NCI-H2029 treated with DMSO at 0.1 percent for 48 hours (cell line): Measurements from ENCODE around the gene MACROD2.

Experiments
- DNase-seq: peaks from one replicate; lab custom pipeline; 2025; lab: John Stamatoyannopoulos, UW

MACROD2 gene

DNA sequence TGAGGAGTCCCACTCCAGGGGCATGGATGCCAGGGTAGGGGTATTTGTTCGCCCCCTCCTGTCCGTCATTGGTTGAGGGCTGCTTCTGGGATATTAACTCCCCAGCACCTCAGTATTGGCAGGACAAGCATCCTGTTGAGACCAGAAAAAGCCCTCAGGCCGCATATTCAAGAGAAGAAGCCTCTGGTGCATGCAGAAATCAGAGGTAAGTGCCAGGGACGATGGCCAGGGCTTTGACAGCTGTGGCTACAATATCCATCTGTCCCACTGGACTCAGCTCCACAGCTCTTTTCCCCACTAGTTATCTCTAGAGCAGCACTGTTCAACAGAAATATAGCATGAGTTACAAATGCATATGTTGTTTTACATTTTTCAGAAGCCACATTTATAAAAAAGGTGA lies 1926.6 kb downstream of the MACROD2 start:
- DNase-seq, result no peak

DNA sequence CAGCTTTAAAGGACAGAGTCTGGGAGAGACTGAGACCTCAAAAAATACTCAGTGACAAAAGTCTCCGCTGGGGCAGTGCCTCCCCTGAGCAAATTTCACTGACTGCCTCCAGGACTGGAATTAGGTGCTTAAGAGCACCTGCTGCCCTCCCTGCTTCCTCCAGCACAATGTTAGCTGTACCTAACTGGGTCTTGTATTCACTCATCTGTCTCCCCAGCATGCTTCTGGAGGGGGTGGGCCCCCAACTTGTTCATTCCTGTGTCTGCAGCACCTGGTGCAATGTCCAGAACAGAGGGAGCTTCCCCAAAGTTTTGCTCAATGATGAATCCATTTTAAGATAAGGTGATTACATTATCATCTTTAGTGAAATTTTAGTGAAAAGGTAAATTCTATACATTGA lies 1927.2 kb downstream of the MACROD2 start:
- DNase-seq, result no peak

DNA sequence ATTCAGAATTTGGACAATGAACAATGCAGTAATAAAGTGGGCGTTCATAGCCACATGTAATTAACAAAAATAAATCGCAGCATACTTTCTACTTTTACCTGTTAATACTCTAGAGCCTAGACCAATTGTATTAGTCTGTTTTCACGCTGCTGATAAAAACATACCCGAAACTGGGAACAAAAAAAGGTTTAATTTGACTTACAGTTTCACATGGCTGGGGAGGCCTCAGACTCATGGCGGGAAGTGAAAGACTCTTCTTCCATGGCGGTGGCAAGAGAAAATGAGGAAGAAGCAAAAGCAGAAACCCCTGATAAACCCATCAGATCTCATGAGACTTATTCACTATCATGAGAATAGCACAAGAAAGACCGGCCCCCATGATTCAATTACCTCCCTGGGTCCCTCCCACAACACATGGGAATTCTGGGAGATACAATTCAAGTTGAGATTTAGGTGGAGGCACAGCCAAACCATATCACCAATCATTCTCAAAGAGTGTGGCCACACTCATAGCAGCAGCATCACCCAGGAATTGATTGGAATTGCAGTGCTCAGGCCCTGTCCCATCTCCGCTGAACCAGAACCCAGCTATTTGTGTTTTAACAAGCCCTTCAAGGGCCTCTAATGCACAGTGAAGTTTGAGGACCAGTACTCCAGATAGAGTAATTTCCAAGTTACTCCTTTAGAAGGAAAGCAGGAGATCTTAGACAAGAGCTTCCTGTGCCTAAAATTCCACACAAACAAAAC lies 1927.9 kb downstream of the MACROD2 start:
- DNase-seq, result no peak

DNA sequence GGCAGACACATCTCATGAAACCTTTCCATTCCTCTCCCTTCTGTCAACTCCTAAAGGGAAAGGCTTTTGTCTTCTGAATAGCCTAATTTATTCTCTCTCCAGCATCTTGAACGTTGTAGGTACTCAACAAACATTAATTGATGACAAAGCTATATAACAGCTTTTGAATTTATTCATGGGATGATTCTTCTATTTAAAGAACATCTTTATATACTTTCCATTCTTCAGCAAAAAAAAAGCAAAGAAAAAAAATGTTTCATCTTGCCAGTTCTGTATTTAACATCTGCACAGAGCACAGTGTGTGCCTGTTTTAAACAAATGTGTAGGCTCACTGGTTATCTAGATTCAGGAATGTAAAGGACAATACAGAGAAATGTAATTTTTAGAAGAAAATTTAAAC lies 1929.2 kb downstream of the MACROD2 start:
- DNase-seq, result no peak

DNA sequence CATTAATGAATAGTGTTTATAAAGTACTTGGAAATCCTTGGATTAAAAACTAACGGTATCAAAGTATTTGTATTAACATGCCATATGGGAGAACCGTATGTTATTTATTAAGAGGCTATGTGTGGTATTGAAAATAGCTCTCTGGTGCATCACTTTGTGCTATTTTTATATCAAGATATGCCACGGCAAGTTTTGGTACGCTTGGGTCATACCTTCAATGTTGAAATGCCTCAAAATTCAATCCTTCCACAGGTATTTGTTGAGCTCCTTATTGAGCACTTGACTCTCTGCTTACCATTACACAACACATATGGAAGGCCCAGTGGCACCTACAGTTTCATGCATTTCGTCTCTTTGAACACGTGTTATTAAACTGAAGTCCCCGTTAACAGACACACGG lies 1930.1 kb downstream of the MACROD2 start:
- DNase-seq, result no peak

DNA sequence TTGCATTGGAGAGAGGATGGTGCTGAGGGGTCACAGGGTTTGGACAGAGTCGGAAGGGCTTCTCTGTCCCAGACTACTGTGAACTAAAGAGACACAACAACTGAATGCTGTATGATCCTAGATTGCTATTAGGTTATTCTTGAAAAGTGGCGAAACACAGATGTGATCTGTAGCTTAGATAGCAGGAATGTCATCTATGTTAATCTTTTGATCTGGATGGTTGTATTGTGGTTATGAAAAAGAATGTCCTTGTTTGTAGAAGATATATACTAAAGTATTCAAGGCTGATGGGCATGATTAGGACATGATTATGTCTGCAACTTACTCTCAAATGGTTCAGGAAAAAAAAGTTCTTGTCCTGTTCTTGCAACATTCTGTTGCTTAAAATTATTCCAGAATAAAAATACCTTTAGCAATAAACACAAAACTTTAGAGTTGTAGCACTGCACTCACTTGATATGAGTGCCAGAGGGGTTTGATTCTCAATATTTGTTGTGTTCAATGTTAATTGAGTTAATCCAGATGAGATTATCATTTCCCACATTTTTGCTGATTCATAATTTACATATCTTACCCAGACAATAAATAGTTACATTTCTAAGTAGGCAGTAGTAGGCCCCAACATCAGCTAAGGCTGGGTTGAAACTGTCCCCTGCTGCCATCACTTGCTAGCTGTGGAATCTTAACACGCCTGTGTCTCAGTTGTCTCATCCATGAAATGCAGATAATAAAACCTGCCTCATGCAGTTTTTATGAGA lies 1932.8 kb downstream of the MACROD2 start:
- no peak for DNase-seq

DNA sequence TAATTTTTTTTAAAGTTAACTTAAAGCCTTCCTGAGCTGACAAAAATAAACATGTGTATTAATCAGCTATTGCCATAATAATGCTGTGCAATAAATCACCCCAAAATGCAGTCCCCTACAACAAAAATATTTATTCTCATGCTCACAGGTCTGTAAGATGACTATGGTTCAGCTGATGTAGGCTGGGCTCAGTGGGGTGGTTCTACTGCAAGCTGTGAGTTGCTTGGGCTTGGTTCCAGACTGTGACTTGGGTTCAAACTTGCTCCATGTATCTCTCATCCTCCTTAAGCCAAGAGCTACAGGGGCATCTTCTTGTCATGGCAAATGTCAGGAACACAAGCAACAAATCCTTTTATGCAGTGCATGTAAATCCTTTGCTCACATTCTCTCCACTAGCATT lies 1933.6 kb downstream of the MACROD2 start:
- DNase-seq, result no peak

DNA sequence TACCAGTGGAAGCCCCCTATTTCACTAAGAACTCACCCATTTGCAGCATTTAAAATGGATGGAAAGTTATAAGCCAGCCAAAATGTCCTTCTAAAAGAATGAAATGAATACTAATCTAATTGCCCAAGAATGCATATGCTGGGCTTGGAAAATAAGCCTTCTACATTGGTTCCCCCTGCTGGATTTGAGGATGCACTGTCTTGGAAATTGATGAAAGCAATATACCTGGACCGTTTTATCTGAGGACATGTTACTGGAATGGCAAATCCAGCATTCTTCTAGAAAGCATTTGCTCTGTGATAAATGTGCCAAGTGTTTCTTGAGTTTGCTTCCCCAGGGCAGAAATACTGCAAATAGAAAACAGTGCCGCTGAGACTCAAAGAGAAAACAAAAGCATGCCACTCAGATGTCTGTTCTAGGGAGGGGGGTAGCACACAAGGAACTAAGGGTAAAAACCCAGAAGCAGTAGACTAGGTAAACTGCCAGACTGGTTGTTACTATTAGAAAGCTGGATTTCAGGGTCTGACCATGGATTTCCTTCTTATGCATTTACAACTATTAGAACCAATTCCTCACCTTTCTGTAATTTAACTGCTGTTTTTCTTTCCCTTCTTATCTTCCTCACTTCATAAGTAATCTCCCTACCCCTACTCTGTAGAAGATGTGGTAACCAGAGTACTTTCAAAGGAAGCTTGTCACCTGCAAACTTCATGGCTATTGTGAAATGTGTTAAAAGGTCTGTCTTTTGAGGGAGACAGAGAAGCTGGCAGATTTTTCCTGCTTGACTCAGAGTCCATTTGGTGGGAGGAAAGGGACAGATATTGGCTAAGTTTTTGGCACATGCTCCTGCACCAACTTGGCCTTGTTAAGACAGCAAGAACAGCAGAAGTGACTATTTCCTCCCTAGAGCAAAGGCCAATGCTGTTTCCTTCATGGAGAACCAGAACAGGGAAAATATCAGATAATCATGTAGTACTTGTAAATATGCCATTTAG lies 1935.3 kb downstream of the MACROD2 start:
- no peak for DNase-seq

DNA sequence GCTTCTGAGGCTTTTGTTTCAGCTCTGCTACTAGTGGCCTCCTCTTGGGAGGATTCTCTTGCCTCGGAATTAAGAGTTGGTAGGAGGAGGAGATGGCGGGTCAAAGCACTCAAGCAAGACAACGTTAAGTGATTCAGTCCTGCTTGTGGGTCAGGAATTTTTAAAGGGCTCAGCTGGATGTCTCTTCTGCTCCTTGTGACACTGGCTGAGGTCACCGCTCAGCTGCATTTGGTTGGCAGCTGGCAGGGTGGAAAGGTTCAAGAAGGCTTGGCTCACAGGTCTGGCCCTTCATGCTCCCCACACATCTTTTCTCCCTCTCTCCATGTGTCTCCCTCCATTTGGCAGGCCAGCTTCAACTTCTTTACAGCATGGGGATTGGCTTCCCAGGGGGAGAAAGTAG lies 1936.6 kb downstream of the MACROD2 start:
- DNase-seq, result no peak

DNA sequence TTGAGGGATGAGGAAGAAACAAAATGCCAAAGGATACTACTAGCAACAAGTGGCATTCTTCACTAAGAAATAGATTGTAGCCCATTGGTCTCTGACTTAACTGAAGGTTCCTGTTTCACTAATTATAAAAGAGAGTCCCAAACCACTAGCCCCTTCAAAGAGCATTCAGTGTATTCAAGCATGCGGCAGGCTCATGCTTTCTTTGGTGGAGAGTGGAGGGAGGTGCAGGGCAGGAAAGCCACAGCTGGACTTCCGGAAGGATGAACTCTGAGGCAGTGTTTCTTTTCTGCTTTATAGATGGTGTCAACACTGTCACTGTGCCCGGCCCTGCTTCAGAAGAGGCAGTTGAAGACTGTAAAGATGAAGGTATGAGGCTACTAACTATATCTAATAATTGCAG lies 1941.9 kb downstream of the MACROD2 start:
- DNase-seq, result no peak

DNA sequence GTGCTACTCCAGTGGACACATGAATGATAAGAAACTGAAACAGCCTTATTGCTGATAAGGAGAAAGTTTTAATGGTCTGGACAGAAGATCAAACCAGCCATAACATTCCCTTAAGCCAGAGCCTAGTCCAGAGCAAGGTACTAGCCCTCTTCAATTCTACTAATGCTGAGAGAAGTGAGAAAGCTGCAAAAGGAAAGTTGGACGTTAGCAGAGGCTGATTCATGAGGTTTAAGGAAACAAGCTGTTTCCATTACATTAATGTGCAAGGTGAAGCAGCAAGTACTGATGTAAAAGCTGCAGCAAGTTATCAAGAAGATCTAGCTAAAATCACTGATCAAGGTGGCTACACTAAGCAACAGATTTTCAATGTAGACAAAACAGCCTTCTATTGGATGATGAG lies 1943.5 kb downstream of the MACROD2 start:
- DNase-seq, result no peak

DNA sequence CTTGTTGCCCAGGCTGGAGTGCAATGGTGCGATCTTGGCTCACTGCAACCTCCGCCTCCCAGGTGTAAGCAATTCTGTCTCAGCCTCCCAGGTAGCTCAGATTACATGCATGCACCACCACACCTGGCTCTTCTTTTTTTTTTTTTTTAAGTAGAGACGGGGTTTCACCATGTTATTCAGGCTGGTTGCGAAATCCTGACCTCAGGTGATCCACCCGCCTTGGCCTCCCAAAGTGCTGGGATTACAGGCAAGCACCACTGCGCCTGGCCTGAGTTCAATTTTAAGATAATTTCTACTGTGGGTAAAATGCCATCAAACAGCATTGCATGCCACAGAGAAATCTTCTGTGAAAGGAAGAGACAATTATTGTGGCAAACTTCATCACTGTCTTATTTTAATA lies 1944.8 kb downstream of the MACROD2 start:
- DNase-seq, result no peak

DNA sequence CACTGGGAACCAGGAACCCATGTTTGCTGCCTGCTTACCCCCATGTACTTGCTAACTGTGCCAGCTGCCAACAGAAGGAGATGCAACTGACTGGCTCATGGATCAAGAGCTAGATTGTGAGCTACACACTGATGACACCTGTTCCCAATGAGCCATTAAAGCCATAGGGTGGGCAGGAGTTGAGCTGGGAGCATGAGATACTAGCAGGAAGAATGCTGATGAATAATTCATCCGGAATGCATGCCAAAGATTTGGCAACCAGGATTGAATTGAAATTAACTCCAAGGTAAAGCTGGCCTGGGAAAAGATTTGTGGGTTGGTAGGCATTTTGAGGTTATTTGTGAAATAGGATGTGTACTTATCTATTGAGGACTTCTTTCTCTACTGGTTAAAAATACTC lies 1946.8 kb downstream of the MACROD2 start:
- DNase-seq, result no peak

DNA sequence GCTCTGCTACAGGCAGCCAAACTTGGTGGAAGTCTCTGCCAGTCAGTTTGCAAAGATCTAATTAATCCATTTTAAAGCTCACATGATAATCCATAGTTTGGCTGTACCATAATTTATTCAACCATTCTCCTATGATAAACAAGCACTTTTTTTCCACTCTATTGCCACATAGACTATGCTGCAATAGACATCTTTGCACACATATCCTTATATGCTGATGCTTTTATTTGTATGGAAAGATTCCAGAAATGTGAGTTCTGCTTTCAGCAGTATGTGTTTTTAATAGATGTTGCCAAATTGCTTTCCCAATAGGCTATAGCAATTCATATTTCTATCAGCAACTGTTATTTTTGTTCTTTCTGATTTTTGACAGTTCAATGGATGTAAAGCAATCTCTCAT lies 1950.0 kb downstream of the MACROD2 start:
- no peak for DNase-seq

DNA sequence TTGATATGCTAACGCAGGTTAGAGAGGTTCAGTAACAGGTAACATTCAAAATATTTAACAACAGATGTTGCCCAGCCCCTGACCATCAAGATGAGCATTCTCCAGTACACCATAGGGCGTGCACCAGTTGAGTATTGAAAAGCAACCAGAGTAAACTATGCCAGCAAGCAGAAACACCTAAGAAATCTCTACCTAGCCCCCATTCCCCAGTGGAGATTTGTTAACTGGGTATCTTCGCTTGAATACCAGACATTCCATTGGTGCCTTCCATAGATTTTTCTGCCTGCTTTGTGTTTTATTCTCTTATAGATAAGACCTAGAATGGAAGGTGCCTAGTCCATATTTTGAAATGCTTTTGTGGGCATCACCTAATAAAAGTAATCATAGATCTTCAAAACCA lies 1954.1 kb downstream of the MACROD2 start:
- DNase-seq, result no peak

DNA sequence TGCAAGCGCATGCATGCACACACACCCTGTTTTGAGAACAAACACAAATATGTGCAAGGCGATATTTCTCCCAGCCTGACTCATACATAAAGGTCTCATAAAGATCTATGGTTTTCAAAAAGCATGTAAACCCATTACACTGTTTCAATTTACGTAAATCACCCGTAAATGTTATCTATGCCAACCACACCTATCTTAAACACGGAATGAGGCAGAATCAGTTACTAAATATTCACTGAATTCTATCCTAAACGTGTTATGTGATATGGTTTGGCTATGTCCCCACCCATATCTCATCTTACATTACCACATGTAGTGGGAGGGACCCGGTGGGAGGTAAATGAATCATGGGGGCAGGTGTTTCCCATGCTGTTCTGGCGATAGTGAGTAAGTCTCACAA lies 1956.3 kb downstream of the MACROD2 start:
- DNase-seq, result no peak

DNA sequence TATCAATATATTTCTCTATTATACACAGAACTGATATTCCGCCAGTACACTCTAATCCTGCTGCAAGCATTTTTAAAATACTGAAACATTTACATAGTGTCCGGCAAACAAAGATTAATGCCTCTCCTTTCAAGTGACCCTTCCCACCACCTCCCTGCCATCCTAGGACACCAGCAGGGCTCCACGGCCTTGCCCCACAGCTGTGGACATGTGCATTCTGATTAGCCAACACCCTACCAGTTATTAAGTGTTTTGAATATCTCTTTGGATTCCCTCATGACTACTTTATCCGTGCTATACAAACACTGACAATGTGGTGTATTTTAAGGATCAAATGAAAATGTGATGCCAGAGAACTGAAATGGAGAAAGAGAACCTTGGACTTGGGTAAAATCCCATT lies 1962.8 kb downstream of the MACROD2 start:
- DNase-seq, result no peak

DNA sequence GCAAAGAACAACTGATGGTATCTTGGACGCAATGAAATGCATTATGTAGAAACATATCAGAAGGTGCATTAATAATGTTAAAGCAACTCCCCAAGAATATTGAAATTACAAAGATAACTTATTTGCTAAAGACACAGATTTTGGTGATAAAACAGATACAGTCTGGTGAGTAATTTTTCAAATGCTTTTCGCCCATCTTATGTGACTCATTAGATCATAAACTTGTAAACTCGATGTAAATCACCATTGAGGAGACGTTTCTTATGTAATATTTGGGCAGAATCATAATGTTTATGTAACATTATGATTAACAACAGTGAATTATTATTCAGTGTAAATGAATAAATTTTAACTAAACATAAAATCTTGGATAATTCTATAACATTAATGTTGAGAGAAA lies 1969.8 kb downstream of the MACROD2 start:
- DNase-seq, result no peak

DNA sequence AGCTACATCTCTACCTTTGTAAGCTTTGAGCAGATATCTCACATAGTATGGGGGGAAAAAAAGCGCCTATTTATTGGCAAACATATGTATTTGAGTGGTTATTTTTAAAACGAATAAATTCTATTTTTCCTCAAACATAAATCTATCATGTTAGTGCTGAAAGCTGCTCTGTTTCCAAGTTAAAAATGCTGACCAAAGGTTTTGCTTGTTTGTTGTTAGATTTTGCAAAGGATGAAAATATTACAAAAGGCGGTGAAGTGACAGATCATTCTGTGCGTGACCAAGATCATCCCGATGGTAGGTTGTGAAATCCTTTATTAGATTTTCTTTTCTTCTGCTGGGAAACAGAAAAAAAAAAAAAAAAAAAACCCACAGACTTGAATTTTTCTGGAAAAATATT lies 1972.0 kb downstream of the MACROD2 start:
- DNase-seq, result no peak

DNA sequence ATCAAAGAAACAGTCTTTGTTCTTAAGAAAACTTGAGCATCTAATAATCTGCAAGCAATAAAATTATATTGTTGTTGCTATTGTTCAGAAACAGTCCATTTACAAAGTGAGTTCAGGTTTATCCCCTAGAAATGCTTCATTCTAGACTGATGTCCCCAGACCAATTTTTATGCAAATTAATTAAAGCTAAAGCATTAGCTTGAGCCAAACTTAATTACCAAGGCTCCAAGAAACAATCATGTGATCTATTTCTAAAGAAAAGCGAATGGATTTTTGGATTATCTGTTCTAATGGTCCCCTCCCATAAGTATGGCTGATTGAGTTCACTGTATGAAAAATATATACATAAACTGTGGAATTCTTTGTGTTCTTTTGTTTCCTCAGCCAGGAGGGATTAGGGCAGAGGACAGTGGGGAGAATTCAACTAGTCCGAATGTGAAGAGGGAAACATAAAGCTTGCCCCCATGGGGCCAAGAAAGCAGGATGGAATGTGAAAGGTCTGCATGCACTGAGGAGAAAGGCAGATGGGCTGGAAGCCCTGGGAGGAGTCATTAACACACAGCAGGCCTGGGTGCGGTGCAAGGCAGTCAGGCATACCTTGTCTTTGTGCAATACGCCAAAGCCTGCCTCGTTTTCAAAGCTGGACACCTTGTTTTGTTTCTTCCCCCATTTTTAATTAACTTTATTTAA lies 1980.9 kb downstream of the MACROD2 start:
- DNase-seq, result no peak

DNA sequence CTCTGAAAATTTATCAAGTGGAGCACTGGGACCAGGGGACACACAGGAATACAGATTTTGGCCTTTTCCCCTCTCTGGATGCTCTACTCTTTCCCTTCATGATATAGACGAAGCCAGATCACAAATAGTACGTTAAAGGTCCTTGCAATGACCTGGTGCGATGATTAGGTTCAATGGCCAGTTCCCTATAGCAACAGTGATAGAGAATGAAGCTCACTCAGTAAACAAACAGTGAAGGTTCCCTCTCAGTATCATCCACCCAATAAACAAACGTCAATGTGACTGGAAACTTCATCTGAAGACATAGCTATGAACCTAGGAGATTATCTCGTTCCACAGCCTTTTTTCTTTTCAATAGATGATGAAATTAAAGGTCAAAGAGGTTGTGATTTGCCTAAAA lies 1981.7 kb downstream of the MACROD2 start:
- no peak for DNase-seq

DNA sequence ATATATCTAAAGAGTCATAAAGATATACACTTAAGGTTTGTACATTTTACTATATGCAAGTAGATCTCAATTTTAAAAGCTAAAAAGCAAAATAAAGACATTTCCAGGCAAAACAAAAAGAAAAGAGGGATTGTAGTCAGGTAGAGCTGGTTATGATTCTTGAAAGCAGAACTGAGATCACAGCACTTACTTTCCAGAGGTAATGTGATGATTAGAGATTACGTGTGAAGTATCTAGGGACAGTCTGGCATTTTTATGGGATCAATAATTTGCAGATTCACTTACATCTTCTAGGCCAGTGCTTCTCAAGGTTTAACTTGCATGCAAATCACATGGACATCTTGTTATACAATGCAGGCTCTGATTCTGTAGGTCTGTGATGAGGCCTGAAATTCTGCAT lies 1982.4 kb downstream of the MACROD2 start:
- no peak for DNase-seq
